ENCODE results near the gene ZDHHC24. TPM values are rescaled to one million over a fixed set of nuclear protein-coding genes. Genes with fewer than 3 reads are reported as not detected.

The ZDHHC24 gene
- total and polyA plus RNA-seq, 10 of the 15 experiments (the other 5 are each of a cell fraction or from before 2014, with no cell fraction given): 0.86 to 17.5 (median 6.8) TPM

GRCh38 chr11:66477263-66478201 is 68.3 kb downstream of the ZDHHC24 start (continued):
- TF ChIP-seq EP300 (IDR thresholded peaks at IDR 0.05; ENCODE audit: borderline replicate concordance in 1 of 2, control insufficient read depth in 1 of 2, low read depth in 2 of 2, low read length in 2 of 2): no peak
- no peak for TF ChIP-seq RBBP5 (conservative IDR thresholded peaks at IDR 0.05)
- TF ChIP-seq ZNF384 (IDR thresholded peaks at IDR 0.05; ENCODE audit: borderline replicate concordance, low read depth, low read length): no peak
- no peak for TF ChIP-seq HDGF (IDR thresholded peaks at IDR 0.05)
- TF ChIP-seq IKZF1 (conservative IDR thresholded peaks at IDR 0.05): no peak
- TF ChIP-seq BCLAF1 (IDR thresholded peaks at IDR 0.05): no peak
- TF ChIP-seq SP1 (IDR thresholded peaks at IDR 0.05; ENCODE audit: low read depth, low read length): no peak

GRCh38 chr11:66476841-66477251 is 69.0 kb downstream of the ZDHHC24 start:
- CTCF ChIA-PET: interaction anchor here (1.1 kb wide), 1 partner anchor 59 kb away, joined by 3 read pairs; no protein-coding TSS in a partner anchor
- RAD21 ChIA-PET (ENCODE audit: unreplicated experiment): no interaction called here
- in situ Hi-C loops (cut with MboI): no loop called here
- TF ChIP-seq REST (IDR thresholded peaks at IDR 0.05; ENCODE audit: low read depth, low read length) (no peak), E2F8 (IDR thresholded peaks at IDR 0.05; ENCODE audit: low read depth, partially characterized antibody) (no peak), JUND (IDR thresholded peaks at IDR 0.05; ENCODE audit: low read depth, low read length) (no peak), MEF2A (IDR thresholded peaks at IDR 0.05; ENCODE audit: insufficient read depth, low read depth, low read length) (no peak)

More at GRCh38 chr11:66476841-66477251, 69.0 kb downstream of the ZDHHC24 start:
- Histone ChIP-seq H3K27ac (ENCODE audit: control insufficient read depth, insufficient read depth) (no peak overlapping the region), H3K4me3 (no peak overlapping the region), H3K79me2 (ENCODE audit: control insufficient read depth, insufficient read depth, low read length) (peaks cover 19% of the 10 kb centered on the region), H3K9ac (ENCODE audit: control insufficient read depth, insufficient read depth, low read length) (no peak overlapping the region), H4K20me1 (ENCODE audit: control insufficient read depth, insufficient read depth) (no peaks in the 10 kb centered on the region), H2AFZ (ENCODE audit: control insufficient read depth, low read depth, low read length) (no peak overlapping the region), H3K27me3 (replicated peaks in 1 of 2; ENCODE audit: control insufficient read depth in 2 of 2, insufficient read depth in 2 of 2, low read length in 1 of 2) (no peaks in the 10 kb centered on the region), H3K36me3 (ENCODE audit: control insufficient read depth in 2 of 2, insufficient read depth in 2 of 2, low read length in 1 of 2) (no peaks in the 10 kb centered on the region), H3K9me3 (replicated peaks; ENCODE audit: control insufficient read depth, insufficient read depth, low read length) (no peaks in the 10 kb centered on the region), H3K4me2 (ENCODE audit: control insufficient read depth, insufficient read depth) (no peak overlapping the region), H3K4me1 (ENCODE audit: control insufficient read depth, insufficient read depth, low read length) (peaks cover 1% of the 10 kb centered on the region)
- DNase-seq (ENCODE audit: low read depth, low spot score): no peak
- ATAC-seq: no peak
- intact Hi-C loops (cut with micrococcal nuclease; ENCODE audit: unreplicated experiment): no loop called here
- WGBS (ENCODE audit: insufficient coverage, insufficient replicate concordance, low lambda C conversion rate, missing lambda C conversion rate): 91% methylated on average over 9 of the region's 9 CpGs
- BruUV-seq (replicated peaks): no TSS peak
- no peak for FAIRE-seq
- SMC1A ChIA-PET (ENCODE audit: uncharacterized antibody, unreplicated experiment): no interaction called here
- POLR2A ChIA-PET: no interaction called here

Measured in GM12878 (cell line).